Activated CD4-positive, CD25-positive, alpha-beta regulatory T cell treated with anti-CD3 and anti-CD28 coated beads, Interleukin-2, amount 50 U/mL, for 72 hours (primary cell): ENCODE measurements around the gene KL.

ENCODE experiments used
- DNase-seq: peaks from one replicate; pipeline ENCODE4 v3.0.0; 2021

KL gene

GRCh38 chr13:33045851-33046592 lies 29.8 kb downstream of the KL start:
- no peak for DNase-seq

- DNase-seq: no peak
Observed at GRCh38 chr13:33050161-33050560, 33.9 kb downstream of the KL start.

GRCh38 chr13:33051632-33052031 lies 35.4 kb downstream of the KL start:
- DNase-seq: no peak

- DNase-seq: no peak
Observed at GRCh38 chr13:33052506-33053280, 36.5 kb downstream of the KL start.

- DNase-seq: no peak
Observed at GRCh38 chr13:33053397-33054066, 37.3 kb downstream of the KL start.

- no peak for DNase-seq
Observed at GRCh38 chr13:33057019-33057780, 41.0 kb downstream of the KL start.

GRCh38 chr13:33058776-33059327 lies 42.6 kb downstream of the KL start:
- DNase-seq: no peak

- no peak for DNase-seq
Observed at GRCh38 chr13:33060815-33061214, 44.6 kb downstream of the KL start.

GRCh38 chr13:33066329-33066728 lies 50.1 kb downstream of the KL start:
- no peak for DNase-seq

GRCh38 chr13:33069365-33069764 lies 53.1 kb downstream of the KL start:
- DNase-seq: no peak

GRCh38 chr13:33070713-33071112 lies 54.5 kb downstream of the KL start:
- DNase-seq: no peak

GRCh38 chr13:33072282-33072681 lies 56.1 kb downstream of the KL start:
- no peak for DNase-seq

- no peak for DNase-seq
Observed at GRCh38 chr13:33072759-33073158, 56.5 kb downstream of the KL start.

GRCh38 chr13:33073338-33073737 lies 57.1 kb downstream of the KL start:
- DNase-seq: no peak

GRCh38 chr13:33076001-33076992 lies 60.1 kb downstream of the KL start:
- no peak for DNase-seq

GRCh38 chr13:33078263-33078662 lies 62.0 kb downstream of the KL start:
- DNase-seq: no peak

GRCh38 chr13:33079960-33080359 lies 63.7 kb downstream of the KL start:
- no peak for DNase-seq

- no peak for DNase-seq
Observed at GRCh38 chr13:33080972-33081590, 64.9 kb downstream of the KL start.

- no peak for DNase-seq
Observed at GRCh38 chr13:33081666-33082065, 65.4 kb downstream of the KL start.

- no peak for DNase-seq
Observed at GRCh38 chr13:33083054-33083453, 66.8 kb downstream of the KL start.

GRCh38 chr13:33087091-33087490 lies 70.9 kb downstream of the KL start:
- no peak for DNase-seq
